SK-N-SH treated with all-trans-retinoic acid at 6 μM for 48 hours (cell line): ENCODE results near the gene OR5AR1.
"Not testable (repeated sequence)": the region's sequence is repeated elsewhere in the genome, so short reads cannot be mapped to it uniquely, and the experiment has no call there.

Experiments used
- CREB5 ChIP-seq: fragments of 250-450 bp; sonication (Bioruptor Pico); IDR thresholded peaks from 2 replicates; pipeline ENCODE4 v1.5.1; 2020; ENCODE audit warnings: low read depth, mild to moderate bottlenecking, moderate library complexity
- ESRRG ChIP-seq: fragments of 250-450 bp; sonication (Bioruptor Pico); IDR thresholded peaks from 2 replicates; pipeline ENCODE4 v1.6.1; 2021; ENCODE audit warnings: mild to moderate bottlenecking
- ISL1 ChIP-seq: fragments of 250-450 bp; sonication (Bioruptor Pico); IDR thresholded peaks from 2 replicates; pipeline ENCODE4 v2.1.2; 2022; ENCODE audit warnings: mild to moderate bottlenecking, moderate library complexity
- PATZ1 ChIP-seq: fragments of 250-450 bp; sonication (Bioruptor Pico); IDR thresholded peaks from 2 replicates; pipeline ENCODE4 v1.8.0; 2020; ENCODE audit warnings: mild to moderate bottlenecking, moderate library complexity, borderline replicate concordance
- PPARA ChIP-seq: fragments of 250-450 bp; sonication (Bioruptor Pico); IDR thresholded peaks from 2 replicates; pipeline ENCODE4 v1.5.0; 2020; ENCODE audit warnings: mild to moderate bottlenecking, borderline replicate concordance
- TSHZ2 ChIP-seq: fragments of 250-450 bp; sonication (Bioruptor Pico); IDR thresholded peaks from 2 replicates; pipeline ENCODE4 v1.5.0; 2020; ENCODE audit warnings: mild to moderate bottlenecking, moderate library complexity
- ZC3H10 ChIP-seq: fragments of 250-450 bp; sonication (Bioruptor Pico); IDR thresholded peaks from 2 replicates; pipeline ENCODE4 v1.5.1; 2021; ENCODE audit warnings: mild to moderate bottlenecking, moderate library complexity
- ZFP3 ChIP-seq: fragments of 250-450 bp; sonication (Bioruptor Pico); IDR thresholded peaks from 2 replicates; pipeline ENCODE4 v1.5.0; 2020; ENCODE audit warnings: mild to moderate bottlenecking, moderate library complexity
- ZFP30 ChIP-seq: fragments of 450-650 bp; formaldehyde crosslinking; IDR thresholded peaks from 2 replicates; pipeline ENCODE4 v1.5.0; 2022; ENCODE audit warnings: mild to moderate bottlenecking, moderate library complexity
- ZNF565 ChIP-seq: fragments of 450-650 bp; formaldehyde crosslinking; conservative IDR thresholded peaks from 2 replicates; pipeline ENCODE4 v1.5.0; 2020; ENCODE audit warnings: low read depth, mild to moderate bottlenecking, moderate library complexity
- ZNF8 ChIP-seq: fragments of 450-650 bp; formaldehyde crosslinking; IDR thresholded peaks from 2 replicates; pipeline ENCODE4 v1.5.0; 2020; ENCODE audit warnings: mild to moderate bottlenecking, moderate library complexity

GRCh38 chr11:56691179-56691578 lies 27.7 kb downstream of the OR5AR1 start:
- not testable (repeated sequence) for TF ChIP-seq ZFP30 (CRISPR knock-in tag); CREB5 (CRISPR knock-in tag); ZNF565 (CRISPR knock-in tag); ISL1 (CRISPR knock-in tag); TSHZ2 (CRISPR knock-in tag); ZFP3; ZNF8 (CRISPR knock-in tag); PATZ1 (CRISPR knock-in tag); ESRRG (CRISPR knock-in tag); PPARA (CRISPR knock-in tag); ZC3H10 (CRISPR knock-in tag)
